ENCODE measurements around the gene SHPK.

DNA sequence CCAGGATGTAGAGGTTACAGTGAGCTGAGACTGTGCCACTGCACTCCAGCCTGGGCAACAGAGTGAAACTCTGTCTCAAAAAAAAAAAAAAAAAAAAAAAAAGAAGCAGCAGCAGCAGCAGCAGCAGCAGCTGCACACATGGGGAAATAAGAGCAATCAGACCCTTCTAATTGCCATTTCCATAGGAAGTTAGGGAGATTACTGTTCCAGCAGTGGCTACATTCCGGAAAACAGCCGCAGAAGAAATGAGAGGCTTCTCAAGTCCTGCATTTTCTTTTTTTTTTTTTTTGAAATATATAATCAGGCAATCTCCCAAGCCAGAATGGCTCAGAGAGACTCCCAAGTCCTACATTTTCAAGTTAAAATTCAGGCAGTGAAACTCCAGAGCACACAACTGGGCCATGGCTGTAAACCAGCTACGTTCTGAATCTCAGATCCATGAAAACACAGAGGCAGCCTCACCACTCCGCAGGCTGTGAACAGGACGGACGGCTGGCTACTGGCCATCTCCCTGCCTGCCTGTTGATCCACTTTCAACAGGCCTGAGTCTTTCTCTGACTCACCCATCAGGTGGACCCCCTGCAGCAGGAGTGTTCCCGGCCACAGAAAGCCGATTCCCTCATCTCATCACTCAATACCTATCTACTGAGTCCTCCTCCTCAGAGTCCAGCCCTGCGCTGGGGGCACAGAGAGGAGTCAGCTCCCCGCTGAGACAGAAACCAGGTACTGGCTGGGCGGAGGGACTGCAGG lies 41.8 kb downstream of the SHPK start:
- no peak for TF ChIP-seq BACH2 (CRISPR knock-in tag; IDR thresholded peaks at IDR 0.05; ENCODE audit: borderline replicate concordance)
- TF ChIP-seq, protein P1, sequence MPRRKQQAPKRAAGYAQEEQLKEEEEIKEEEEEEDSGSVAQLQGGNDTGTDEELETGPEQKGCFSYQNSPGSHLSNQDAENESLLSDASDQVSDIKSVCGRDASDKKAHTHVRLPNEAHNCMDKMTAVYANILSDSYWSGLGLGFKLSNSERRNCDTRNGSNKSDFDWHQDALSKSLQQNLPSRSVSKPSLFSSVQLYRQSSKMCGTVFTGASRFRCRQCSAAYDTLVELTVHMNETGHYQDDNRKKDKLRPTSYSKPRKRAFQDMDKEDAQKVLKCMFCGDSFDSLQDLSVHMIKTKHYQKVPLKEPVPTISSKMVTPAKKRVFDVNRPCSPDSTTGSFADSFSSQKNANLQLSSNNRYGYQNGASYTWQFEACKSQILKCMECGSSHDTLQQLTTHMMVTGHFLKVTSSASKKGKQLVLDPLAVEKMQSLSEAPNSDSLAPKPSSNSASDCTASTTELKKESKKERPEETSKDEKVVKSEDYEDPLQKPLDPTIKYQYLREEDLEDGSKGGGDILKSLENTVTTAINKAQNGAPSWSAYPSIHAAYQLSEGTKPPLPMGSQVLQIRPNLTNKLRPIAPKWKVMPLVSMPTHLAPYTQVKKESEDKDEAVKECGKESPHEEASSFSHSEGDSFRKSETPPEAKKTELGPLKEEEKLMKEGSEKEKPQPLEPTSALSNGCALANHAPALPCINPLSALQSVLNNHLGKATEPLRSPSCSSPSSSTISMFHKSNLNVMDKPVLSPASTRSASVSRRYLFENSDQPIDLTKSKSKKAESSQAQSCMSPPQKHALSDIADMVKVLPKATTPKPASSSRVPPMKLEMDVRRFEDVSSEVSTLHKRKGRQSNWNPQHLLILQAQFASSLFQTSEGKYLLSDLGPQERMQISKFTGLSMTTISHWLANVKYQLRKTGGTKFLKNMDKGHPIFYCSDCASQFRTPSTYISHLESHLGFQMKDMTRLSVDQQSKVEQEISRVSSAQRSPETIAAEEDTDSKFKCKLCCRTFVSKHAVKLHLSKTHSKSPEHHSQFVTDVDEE (CRISPR knock-in tag; IDR thresholded peaks at IDR 0.05): no peak
- TF ChIP-seq ZNF8 (CRISPR knock-in tag; IDR thresholded peaks at IDR 0.05): no peak
- no peak for TF ChIP-seq RARB (CRISPR knock-in tag; IDR thresholded peaks at IDR 0.05)
- no peak for TF ChIP-seq ZNF565 (CRISPR knock-in tag; conservative IDR thresholded peaks at IDR 0.05; ENCODE audit: low read depth)
- no peak for TF ChIP-seq ZC3H10 (CRISPR knock-in tag; IDR thresholded peaks at IDR 0.05)
- TF ChIP-seq, protein P2, sequence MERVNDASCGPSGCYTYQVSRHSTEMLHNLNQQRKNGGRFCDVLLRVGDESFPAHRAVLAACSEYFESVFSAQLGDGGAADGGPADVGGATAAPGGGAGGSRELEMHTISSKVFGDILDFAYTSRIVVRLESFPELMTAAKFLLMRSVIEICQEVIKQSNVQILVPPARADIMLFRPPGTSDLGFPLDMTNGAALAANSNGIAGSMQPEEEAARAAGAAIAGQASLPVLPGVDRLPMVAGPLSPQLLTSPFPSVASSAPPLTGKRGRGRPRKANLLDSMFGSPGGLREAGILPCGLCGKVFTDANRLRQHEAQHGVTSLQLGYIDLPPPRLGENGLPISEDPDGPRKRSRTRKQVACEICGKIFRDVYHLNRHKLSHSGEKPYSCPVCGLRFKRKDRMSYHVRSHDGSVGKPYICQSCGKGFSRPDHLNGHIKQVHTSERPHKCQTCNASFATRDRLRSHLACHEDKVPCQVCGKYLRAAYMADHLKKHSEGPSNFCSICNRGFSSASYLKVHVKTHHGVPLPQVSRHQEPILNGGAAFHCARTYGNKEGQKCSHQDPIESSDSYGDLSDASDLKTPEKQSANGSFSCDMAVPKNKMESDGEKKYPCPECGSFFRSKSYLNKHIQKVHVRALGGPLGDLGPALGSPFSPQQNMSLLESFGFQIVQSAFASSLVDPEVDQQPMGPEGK (CRISPR knock-in tag; IDR thresholded peaks at IDR 0.05; ENCODE audit: borderline replicate concordance): no peak
- no peak for TF ChIP-seq TOX (CRISPR knock-in tag; IDR thresholded peaks at IDR 0.05; ENCODE audit: borderline replicate concordance)
- TF ChIP-seq ZFP30 (CRISPR knock-in tag; IDR thresholded peaks at IDR 0.05): no peak
- TF ChIP-seq GLIS3 (CRISPR knock-in tag; IDR thresholded peaks at IDR 0.05): no peak
- no peak for TF ChIP-seq ISL1 (CRISPR knock-in tag; IDR thresholded peaks at IDR 0.05)
- TF ChIP-seq, protein P3, sequence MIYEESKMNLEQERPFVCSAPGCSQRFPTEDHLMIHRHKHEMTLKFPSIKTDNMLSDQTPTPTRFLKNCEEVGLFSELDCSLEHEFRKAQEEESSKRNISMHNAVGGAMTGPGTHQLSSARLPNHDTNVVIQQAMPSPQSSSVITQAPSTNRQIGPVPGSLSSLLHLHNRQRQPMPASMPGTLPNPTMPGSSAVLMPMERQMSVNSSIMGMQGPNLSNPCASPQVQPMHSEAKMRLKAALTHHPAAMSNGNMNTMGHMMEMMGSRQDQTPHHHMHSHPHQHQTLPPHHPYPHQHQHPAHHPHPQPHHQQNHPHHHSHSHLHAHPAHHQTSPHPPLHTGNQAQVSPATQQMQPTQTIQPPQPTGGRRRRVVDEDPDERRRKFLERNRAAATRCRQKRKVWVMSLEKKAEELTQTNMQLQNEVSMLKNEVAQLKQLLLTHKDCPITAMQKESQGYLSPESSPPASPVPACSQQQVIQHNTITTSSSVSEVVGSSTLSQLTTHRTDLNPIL (CRISPR knock-in tag; IDR thresholded peaks at IDR 0.05; ENCODE audit: low read depth): no peak
- no peak for TF ChIP-seq ARNTL (CRISPR knock-in tag; IDR thresholded peaks at IDR 0.05; ENCODE audit: borderline replicate concordance, low read depth)
- no peak for TF ChIP-seq PPARA (CRISPR knock-in tag; IDR thresholded peaks at IDR 0.05; ENCODE audit: borderline replicate concordance)

Measured in SK-N-SH treated with all-trans-retinoic acid at 6 μM for 48 hours (cell line).